Measurements from ENCODE around the gene TFB1M. TPM values are rescaled to one million over a fixed set of nuclear protein-coding genes. Genes with fewer than 3 reads are reported as not detected.
"Not testable (repeated sequence)": the region's sequence is repeated elsewhere in the genome, so short reads cannot be mapped to it uniquely, and the experiment has no call there.

TFB1M gene
- total RNA-seq, 2 experiments from 2014 or later: 45.0 to 46.3 TPM

DNA sequence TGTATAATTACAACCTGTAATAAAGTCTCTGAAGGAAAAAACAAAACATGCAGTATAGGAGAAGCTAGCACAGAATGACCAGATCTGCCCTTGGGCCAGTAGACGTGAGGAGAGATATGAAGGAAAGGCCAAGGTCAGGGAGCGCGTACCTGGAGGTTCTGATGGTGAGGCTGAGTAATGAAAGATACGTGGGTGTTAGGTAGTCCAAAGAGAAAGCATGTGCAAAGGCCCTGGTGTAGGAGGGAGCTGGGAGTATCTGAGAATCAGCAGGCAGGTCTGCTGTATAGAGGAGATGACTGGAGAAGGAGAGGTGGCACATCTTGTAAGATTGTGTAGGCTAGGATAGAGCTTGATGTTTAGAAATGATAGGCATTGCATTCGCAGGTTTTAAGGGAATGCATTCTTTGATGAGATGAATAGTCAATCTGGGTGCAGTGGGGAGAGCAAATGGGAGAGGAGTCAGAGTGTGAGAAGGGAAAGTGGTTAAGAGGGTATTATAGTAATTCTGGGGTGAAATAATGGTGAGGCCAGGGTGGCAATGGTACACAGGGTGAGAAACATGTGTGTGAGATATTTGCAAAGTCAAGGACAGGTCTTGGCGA lies 15.9 kb upstream of the TFB1M start:
- CTCF ChIA-PET: interaction anchor here (0.7 kb wide), 1 partner anchor 858 kb away, joined by 3 read pairs; no protein-coding TSS in a partner anchor
- POLR2A ChIA-PET: interaction anchor here (1.0 kb wide), 1 partner anchor 193 kb away, joined by 3 read pairs; no protein-coding TSS in a partner anchor

DNA sequence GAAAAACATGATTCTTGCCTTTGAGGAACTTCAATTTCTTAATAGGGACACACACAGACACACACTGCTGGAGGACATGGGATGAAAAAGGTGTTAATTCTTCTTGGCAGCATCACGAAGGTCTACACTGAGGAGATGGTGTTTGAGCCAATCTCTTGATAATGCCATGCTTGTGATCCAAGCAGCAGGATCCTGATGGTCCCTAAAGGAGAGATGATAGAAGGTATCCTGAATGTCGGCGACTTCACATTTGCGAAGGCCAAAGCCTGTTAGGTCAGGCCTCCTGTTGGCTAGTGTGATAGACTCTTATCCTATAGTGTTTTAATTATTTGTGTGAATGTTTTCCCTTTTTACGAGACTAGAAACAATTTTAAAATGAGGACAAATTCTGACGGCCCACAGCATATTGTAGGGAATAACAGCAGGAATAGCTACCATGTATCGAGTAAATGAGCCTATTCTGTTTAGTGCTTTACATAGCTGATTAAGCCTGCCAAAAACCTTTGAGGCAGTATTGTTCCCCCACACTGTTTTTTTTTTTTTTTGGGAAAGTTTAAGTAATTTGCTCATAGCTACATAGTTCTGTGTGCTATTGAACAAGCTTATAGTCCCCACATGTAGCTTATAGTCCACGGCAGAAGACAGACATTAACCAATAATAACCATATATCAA lies 15.3 kb upstream of the TFB1M start:
- POLR2A ChIA-PET: interaction anchor here (1.0 kb wide), 1 partner anchor 194 kb away, joined by 3 read pairs; no protein-coding TSS in a partner anchor
- CTCF ChIA-PET: interaction anchor here (0.7 kb wide), 1 partner anchor 859 kb away, joined by 3 read pairs; no protein-coding TSS in a partner anchor

DNA sequence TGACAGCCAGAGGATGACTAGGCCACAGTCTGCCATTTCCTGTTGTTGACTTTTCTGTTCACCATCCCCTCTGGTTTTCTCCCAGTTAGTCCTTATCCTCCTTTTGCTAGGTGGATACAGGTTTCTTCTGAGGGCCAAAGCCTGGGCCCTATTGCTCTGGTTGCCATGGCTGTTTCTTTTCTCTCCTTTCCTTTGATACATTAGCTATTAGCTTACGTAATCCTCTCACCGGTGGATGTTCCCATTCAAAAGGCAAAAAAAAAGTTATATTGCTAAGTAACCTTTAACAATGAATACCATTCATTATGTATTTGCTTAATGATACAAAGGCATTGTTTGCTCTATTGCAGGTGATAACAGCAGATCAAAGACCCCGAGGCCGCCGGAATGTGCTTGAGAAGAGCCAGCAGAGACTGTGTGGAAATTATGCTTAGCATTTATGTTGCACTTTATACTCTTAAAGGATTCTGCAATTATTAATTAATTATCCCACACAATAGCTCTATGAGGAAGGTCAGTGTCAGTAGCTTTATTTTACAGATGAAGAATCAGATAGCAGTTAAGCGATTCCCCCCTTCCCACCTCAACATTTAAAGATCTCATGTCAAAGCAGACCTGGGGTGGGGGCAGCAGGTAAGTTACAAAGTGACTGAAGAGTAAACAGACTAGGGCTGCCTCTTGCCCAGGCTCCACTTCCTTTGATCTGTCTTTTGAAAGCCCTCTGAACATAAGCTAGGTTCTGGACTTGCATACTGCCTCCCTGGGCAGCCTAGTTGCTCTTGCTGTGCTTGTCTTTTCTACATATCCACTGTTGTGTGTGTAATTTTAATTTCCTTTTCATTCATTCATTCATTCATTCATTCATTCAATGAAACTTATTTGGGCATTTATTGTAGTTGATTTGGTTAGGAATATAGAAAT lies 14.5 kb upstream of the TFB1M start:
- ChIA-PET CTCF (interaction anchor here (1.3 kb wide), 1 partner anchor 200 kb away, joined by 3 read pairs; no protein-coding TSS in a partner anchor), POLR2A (no interaction called here)

DNA sequence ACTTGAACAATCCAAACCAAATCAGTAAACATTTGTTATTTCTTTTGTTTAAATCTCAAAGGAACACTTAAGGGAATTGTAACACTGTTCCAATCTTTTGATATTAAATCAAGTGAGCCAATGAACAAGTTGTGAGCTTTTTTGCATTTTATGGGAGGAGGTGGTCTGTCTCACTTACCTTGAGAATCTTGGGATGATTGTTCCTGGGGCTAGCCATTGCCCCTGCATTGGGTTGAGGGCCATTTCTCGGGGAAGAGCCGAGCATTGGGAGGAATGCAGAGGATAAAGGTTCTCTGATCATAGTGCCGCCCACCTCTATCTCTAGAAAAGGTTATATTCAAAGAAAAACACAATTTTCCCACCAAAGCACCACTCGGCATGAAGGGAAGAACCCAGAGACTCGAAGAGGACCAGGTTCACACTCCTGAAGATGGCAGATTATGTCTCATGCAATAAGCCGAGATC lies 13.8 kb upstream of the TFB1M start:
- ChIA-PET CTCF (interaction anchor here (0.9 to 1.3 kb wide), 4 partner anchors 12 to 204 kb away, joined by 3 to 4 read pairs (median 4); no protein-coding TSS in a partner anchor), POLR2A (no interaction called here)

DNA sequence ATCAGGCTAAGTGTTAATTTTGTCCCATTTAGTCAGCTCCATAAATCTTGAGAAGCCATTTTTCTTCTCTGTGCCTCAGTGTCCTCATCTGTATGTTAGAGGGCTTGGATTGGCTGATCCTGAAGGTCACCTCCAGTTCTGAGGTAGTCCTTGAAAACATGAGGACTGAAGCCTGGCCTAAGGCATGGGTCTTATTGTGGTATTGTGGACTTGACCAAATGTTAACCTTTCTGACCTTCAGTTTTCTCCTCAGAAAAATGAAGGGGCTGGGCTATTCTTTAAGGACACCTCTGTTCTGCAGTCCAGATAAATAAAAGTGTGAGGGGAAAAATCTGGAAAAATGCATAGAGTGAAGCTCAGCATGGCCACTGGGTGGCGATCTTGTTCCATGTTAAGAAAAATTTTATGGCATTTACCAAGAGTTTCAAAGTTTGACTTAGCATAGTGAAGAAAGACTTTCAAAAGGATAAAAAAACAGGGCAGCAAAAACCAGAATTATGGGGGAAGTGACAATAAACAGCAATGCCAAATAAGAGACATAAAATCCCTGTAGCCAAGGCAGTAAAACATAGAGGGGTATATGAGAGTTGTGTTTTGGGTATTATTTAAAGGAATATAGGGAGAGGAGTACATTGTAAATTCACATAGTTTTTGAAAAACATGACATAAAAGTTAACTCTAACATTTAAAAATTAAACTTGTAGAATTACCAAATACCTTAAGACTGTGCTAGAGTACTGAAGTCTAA lies 13.2 kb upstream of the TFB1M start:
- CTCF ChIA-PET: interaction anchor here (0.9 to 1.1 kb wide), 3 partner anchors 12 to 205 kb away, joined by 3 to 4 read pairs (median 4); no protein-coding TSS in a partner anchor
- POLR2A ChIA-PET: no interaction called here

DNA sequence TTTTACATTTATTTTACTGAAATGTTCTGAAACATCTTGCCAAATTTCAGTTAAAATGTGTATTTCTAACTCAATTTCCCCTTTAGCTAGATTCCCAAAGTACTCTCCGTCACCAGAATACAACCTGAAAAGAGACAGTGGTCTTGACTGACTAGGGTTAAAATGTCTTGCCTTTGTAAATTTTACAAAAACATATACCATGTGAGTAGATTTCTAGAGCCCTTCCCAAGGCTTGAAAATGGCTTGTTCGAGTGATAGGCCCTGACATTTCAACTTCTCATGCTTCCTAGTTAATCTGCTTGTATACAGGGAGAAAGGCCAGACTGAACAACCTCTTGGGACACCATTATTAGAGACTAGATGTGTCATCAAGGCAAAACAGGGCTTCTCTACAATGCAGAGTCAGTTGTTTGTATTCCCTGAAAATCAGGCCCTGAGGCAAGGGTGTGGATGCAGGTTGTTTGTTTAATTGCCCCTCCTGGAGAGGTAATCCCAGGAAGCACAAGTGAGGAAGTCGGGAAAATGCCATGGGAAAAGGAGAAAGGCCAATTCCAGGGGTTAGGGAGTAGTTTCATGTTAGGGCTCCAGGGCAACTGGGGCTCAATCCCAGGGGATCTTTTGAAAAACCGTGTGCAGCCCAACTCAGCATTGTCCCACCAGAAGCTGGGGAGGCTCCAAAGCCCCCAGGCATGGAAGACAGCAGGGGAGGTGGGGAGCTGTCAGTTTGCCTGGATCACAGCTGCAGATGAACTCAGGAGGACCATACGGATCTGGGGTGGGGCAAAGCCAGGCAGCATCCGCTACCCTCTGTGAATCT lies 11.6 kb upstream of the TFB1M start:
- ChIA-PET CTCF (no interaction called here), POLR2A (no interaction called here)

DNA sequence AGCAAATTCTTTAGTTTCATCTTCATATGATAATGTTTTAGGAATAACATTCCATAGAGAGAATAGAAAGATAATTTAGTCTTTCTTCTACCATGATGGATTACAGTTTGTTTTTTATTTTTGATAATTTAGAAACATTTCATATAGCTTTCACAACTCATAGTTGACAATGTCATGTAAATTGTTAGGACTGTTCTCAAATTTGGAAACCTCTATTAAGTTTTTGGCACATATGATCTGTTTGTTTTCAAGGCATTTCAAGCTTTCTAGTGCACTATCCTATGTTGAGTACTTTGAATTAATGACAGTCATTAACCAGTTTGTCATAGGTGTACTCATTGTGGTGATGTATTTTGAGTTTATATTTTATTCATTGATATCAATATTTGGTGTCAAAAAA lies 10.7 kb upstream of the TFB1M start:
- CTCF ChIA-PET: no interaction called here
- POLR2A ChIA-PET: no interaction called here

DNA sequence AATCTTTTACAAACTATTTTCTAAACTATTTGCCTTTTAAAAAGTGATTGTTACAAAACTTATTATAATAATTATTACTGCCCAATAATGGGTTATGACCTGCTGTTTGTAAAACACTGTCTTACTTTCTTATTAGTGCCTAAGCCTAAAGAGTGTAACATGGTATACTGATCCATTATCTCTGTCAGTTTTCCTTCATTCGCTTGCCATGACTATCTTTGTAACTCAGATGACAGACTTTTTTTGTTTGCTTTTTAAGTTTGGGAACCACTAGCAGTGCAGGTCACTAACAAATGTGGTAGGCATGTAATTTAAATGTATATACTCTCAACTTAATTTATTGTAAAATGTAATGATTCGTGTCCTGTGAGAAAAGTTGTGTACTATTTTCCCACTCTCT lies 9.9 kb upstream of the TFB1M start:
- ChIA-PET CTCF (no interaction called here), POLR2A (no interaction called here)

DNA sequence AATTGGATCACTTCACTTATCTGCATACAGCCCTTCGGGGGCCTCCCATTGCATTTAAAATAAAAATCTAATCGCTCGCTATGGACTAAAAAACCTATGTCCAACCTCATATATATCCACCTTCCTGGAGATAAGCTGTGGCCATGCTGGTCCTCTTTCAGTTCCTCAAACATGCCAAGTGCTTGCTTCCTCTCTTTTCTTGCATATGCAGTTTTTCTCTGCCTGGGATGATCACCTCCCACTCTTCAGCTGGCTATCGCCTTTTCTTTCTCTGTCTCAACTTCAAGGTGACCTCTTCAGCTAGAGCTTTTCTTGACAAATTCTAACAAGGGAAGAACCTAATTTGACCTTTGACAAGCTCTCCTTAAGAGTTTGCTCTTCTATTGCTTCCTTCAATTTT lies 5.6 kb upstream of the TFB1M start:
- POLR2A ChIA-PET: no interaction called here

DNA sequence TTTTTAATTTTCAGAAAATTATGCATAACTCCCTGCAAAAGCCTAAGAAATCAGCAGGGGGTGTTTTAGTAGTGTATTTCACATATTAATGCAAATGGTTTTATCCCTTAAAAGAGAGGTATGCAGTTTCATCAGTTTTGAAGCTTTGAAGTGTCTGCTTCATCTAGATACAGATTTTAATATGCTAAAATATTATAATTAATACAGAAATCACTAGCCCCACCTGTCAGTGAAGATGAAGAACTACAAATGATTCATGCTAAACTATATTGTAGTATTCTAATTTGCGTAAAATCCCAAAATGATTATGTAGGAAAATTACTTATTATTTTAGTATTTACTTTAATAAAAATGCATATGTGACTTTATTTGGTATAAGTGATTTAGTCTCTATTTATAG lies 2.9 kb upstream of the TFB1M start:
- POLR2A ChIA-PET: no interaction called here
- CTCF ChIA-PET: no interaction called here

More for the DNA sequence above, 5.6 kb upstream of the TFB1M start:
- CTCF ChIA-PET: interaction anchor here (1.2 kb wide), 1 partner anchor 94 kb away, joined by 3 read pairs; no protein-coding TSS in a partner anchor

DNA sequence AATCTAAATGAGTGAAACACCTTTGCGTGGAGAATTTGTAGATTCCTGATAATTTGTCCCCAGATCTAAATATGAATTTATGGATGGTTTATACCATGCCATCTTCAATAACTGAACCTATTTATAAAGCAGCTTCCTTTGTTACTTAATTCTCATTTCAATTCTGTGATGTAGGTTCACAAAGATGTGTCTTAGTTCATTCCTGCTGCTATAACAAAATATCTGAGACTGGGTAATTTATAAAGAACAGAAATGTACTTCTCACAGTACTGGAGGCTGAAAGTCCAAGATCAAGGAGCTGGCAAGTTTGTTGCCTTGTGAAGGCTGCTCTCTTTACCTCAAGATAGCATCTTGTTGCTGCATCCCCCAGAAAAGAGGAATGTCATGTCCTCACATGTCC lies 2.1 kb upstream of the TFB1M start:
- ChIA-PET POLR2A (no interaction called here), CTCF (interaction anchor here (0.7 to 1.3 kb wide), 2 partner anchors 9 to 139 kb away, joined by 3 to 5 read pairs; no protein-coding TSS in a partner anchor)

DNA sequence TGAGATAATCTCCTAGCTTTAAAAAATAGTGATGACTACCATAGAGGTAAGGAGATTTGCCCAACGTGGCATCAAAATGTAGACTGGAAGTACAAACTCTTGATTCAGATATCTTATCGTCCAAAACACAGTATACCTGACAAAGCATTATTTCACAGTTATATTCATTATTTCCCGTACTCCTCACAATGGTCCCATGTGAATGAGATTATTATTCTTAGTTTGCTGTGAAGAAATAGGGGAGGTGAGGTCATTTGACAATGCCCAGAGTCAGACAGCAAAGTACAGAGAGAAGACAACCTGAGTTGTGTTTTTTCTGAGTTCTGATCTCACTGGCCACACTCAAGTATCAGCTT lies 1.2 kb upstream of the TFB1M start:
- CTCF ChIA-PET: interaction anchor here (0.9 to 1.3 kb wide), 3 partner anchors 12 to 217 kb away, joined by 3 to 5 read pairs (median 3); no protein-coding TSS in a partner anchor
- POLR2A ChIA-PET: interaction anchor here (0.8 kb wide), 1 partner anchor 209 kb away, joined by 3 read pairs; no protein-coding TSS in a partner anchor

DNA sequence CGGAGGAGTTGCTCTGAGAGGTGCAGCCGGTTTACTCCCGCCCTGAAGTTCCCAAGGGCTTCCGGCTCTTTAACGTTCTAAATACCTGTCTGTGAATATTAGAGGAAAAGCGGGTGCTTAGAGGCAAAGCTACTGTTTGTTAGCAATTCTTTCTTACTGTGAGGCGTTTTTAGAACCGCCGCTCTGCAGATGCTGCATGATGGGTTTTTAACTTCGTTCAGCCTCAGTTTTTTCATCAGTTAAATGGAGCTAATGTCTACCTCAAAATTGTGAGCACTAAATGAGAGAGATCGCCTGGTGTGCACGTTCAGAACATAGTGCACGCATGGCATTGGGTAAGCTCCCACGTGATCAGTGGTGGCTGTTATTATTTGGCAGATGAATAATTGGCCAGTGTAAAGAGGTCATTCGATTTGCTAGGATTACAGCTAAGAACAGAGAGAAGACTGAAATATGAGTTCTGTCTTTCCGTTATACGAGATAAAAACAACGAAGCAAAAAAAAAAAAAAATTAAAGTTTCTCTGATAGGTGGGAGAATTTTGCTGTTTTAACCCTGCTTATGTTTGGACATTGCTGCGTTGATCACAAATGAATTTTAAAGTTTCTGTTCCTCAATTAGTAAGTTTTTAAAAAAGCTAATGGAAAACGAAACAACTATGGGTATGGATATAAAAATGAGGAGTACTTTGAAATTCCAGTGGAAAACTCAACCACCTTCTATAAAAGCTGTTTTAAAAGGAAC lies 660 bp upstream of the TFB1M start:
- POLR2A ChIA-PET: interaction anchor here (0.6 to 0.8 kb wide), 2 partner anchors 143 to 209 kb away, joined by 3 read pairs; no protein-coding TSS in a partner anchor

DNA sequence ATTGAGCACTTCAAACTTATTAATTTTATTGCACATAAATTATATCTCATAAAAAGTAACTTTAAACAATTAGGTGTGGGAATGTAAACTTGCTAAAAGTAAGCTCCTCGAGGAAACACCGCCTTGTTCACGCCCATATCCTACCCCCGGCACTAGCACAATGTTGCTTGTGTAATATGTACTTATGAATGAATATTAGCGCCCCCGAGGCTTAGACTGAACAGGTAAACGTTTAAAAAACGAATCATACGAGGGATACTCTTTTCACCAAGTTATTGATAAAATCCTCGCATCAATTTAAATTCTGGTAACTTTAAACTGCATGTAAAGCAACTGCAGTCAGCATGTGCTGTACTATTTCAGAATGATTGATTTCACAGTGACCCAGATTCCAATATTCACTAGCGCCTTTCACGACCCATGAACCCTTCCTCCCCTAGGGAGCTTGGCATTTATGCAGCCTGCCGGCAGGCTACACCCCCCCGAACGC lies 637 bp downstream of the TFB1M start:
- CTCF ChIA-PET: interaction anchor here (0.8 to 1.4 kb wide), 2 partner anchors 135 to 136 kb away, joined by 3 read pairs; no protein-coding TSS in a partner anchor
- POLR2A ChIA-PET: no interaction called here

More for the DNA sequence above, 660 bp upstream of the TFB1M start:
- CTCF ChIA-PET: interaction anchor here (0.9 to 1.3 kb wide), 3 partner anchors 13 to 217 kb away, joined by 3 to 5 read pairs (median 3); no protein-coding TSS in a partner anchor

DNA sequence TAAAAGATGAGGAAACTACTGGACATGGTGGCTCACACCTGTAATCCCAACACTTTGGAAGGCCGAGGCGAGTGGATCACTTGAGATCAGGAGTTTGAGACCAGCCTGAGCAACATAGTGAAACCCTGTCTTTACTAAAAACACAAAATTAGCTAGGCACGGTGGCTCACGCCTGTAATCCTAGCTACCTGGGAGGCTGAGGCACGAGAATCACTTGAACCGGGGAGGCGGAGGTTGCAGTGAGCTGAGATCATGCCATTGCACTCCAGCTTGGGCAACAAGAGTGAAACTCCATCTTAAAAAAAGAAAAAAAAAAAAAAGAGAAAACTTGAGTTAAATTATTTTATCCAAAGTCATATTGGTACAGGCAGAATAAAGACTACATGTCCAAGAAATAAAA lies 1.3 kb downstream of the TFB1M start:
- POLR2A ChIA-PET: not testable (repeated sequence)
- CTCF ChIA-PET: interaction anchor here (0.8 to 1.4 kb wide), 2 partner anchors 134 to 136 kb away, joined by 3 read pairs; no protein-coding TSS in a partner anchor

DNA sequence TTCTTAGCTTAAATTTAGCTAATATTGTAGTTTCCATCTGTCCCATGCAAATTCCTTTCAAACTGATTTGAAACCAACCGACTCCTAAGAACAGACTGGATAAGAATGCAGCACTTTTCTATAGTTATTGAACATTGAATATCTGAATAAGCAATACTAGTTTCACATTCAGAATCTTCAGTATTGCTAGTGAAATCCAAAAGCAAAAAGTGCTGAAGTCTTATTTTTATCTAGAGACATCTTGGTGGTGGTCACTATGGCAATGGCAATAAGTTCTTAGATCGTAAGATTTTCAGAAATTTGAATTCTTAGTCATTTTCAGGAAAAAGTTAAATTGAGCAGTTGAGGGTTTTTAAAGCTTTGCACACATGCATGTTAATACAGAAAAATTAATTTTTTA lies 2.7 kb downstream of the TFB1M start:
- ChIA-PET CTCF (no interaction called here), POLR2A (no interaction called here)

DNA sequence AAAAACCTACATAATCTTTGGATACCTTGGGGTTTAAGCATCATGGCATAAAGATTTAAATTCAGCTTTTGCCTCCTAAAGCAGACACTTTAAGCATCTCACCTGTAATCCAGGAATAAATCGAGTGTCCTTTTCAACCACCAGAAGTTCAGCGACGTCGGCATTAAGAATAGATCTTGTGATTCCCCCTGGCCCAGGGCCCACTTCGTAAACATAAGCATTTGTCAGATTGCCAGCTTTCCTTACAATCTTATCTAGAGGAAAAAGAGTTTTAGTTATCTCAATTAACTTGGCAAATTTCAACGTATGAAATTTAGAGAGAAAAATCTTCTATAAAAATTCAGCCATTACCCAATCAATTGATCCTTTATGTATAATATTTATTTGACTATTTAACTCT lies 3.2 kb downstream of the TFB1M start:
- ChIA-PET CTCF (no interaction called here), POLR2A (interaction anchor here (0.5 kb wide), 1 partner anchor 68 kb away, joined by 4 read pairs; no protein-coding TSS in a partner anchor)
